H1 (cell line): ENCODE measurements around the gene ELMO1. TPM values are rescaled to one million over a fixed set of nuclear protein-coding genes. Genes with fewer than 3 reads are reported as not detected.

ENCODE experiments used
- CTCF ChIA-PET: fragments of 300-600 bp; sonication (Branson Sonifier 250); formaldehyde crosslinking; loops from one replicate; lab custom pipeline; 2021; ENCODE audit not compliant: partially characterized antibody; lab: Charles Lee
- POLR2A ChIA-PET: fragments of 300-600 bp; sonication (Branson Sonifier 250); formaldehyde crosslinking; loops from one replicate; lab custom pipeline; 2021; ENCODE audit warnings: inconsistent platforms; ENCODE audit not compliant: partially characterized antibody; lab: Charles Lee
- DNase-seq, 2 experiments: peaks; one replicate each; pipeline versions ENCODE4 v3.0.0 to v3.0.0-alpha.2; 2010 to 2022; ENCODE audit warnings: low spot score in 2 of 2, low read depth in 1 of 2, mixed read lengths in 1 of 2
- FAIRE-seq: peaks from 2 replicates; lab custom pipeline; 2011; peaks lifted over from hg19 to GRCh38; lab: Jason Lieb, UNC
- H2AFZ ChIP-seq: 2 replicates; pipeline ENCODE4 v1.8.1; 2012; ENCODE audit warnings: low read length, inconsistent platforms
- H2AK5ac ChIP-seq: 2 replicates; pipeline ENCODE4 v1.6.1; 2013; ENCODE audit warnings: low read depth, low read length
- H2BK120ac ChIP-seq: replicated peaks from 2 replicates; pipeline ENCODE3; 2013; ENCODE audit warnings: low read depth, low read length, inconsistent platforms
- H2BK12ac ChIP-seq: 2 replicates; pipeline ENCODE4 v1.6.1; 2013; ENCODE audit warnings: low read depth, low read length
- H2BK15ac ChIP-seq: 2 replicates; pipeline ENCODE4 v1.6.1; 2013; ENCODE audit warnings: low read length
- H2BK20ac ChIP-seq: 2 replicates; pipeline ENCODE4 v1.6.1; 2013; ENCODE audit warnings: low read length
- H2BK5ac ChIP-seq: 2 replicates; pipeline ENCODE4 v1.6.1; 2013; ENCODE audit warnings: low read depth, low read length
- H3K14ac ChIP-seq: 2 replicates; pipeline ENCODE4 v1.6.1; 2013; ENCODE audit warnings: inconsistent platforms; ENCODE audit not compliant: insufficient read length
- H3K18ac ChIP-seq: 2 replicates; pipeline ENCODE4 v1.6.1; 2013; ENCODE audit warnings: low read length; ENCODE audit errors: extremely low read depth
- H3K23ac ChIP-seq: 2 replicates; pipeline ENCODE4 v1.6.1; 2013; ENCODE audit warnings: inconsistent platforms; ENCODE audit not compliant: insufficient read length
- H3K23me2 ChIP-seq: 2 replicates; pipeline ENCODE4 v1.6.1; 2013; ENCODE audit warnings: low read depth, low read length
- H3K27ac ChIP-seq: 2 replicates; pipeline ENCODE4 v1.6.1; 2011; ENCODE audit warnings: low read depth, low read length, inconsistent platforms
- H3K27me3 ChIP-seq, 4 experiments: replicated peaks in 1 of 4; 1 replicate in 1 of 4; 2 replicates in 3 of 4; pipeline versions ENCODE4 v1.6.1 to v1.8.1; 2011 to 2013; ENCODE audit warnings: low read length in 3 of 4, mild to moderate bottlenecking in 3 of 4, inconsistent platforms in 2 of 4, mixed read lengths in 2 of 4, moderate library complexity in 1 of 4; ENCODE audit not compliant: control insufficient read depth in 3 of 4, insufficient read depth in 3 of 4; ENCODE audit errors: extremely low read depth in 1 of 4
- H3K36me3 ChIP-seq, 4 experiments: 2 replicates each; pipeline versions ENCODE4 v1.6.1 to v1.8.1; 2011 to 2013; ENCODE audit warnings: mild to moderate bottlenecking in 4 of 4, low read length in 3 of 4, moderate library complexity in 2 of 4, control low read depth in 1 of 4, inconsistent platforms in 1 of 4; ENCODE audit not compliant: insufficient read depth in 4 of 4, control insufficient read depth in 2 of 4
- H3K4ac ChIP-seq: replicated peaks from 2 replicates; pipeline ENCODE3; 2013; ENCODE audit warnings: low read length, low read depth, mixed read lengths, inconsistent platforms; ENCODE audit not compliant: insufficient read length
- H3K4me1 ChIP-seq, 4 experiments: replicated peaks in 1 of 4; 1 replicate in 1 of 4; 2 replicates in 3 of 4; pipeline versions ENCODE4 v1.6.1 to v1.8.1; 2011 to 2013; ENCODE audit warnings: low read length in 3 of 4, inconsistent platforms in 2 of 4, mixed read lengths in 1 of 4; ENCODE audit not compliant: insufficient read depth in 4 of 4, control insufficient read depth in 3 of 4
- H3K4me2 ChIP-seq, 2 experiments: 2 replicates each; pipeline versions ENCODE4 v1.6.1 to v1.8.1; 2011 to 2013; ENCODE audit warnings: low read depth in 2 of 2, low read length in 2 of 2, control low read depth in 1 of 2, inconsistent platforms in 1 of 2, mild to moderate bottlenecking in 1 of 2; ENCODE audit not compliant: insufficient read depth in 1 of 2
- H3K4me3 ChIP-seq, 4 experiments: fragments of 200-600, 300-600 bp in 1 of 4; sonication (generic), shearing (Covaris generic), sonication (Bioruptor Twin) in 1 of 4; 2 replicates each; pipeline versions ENCODE4 v1.5.1 to v1.8.1; 2011 to 2016; ENCODE audit warnings: low read length in 4 of 4, low read depth in 3 of 4, control low read depth in 2 of 4, inconsistent platforms in 2 of 4, mild to moderate bottlenecking in 2 of 4, mixed read lengths in 1 of 4, moderate library complexity in 1 of 4; ENCODE audit not compliant: insufficient read depth in 2 of 4; ENCODE audit errors: extremely low read depth in 1 of 4
- H3K56ac ChIP-seq: replicated peaks from 2 replicates; pipeline ENCODE3; 2013; ENCODE audit warnings: low read depth, mild to moderate bottlenecking, mixed read lengths, low read length, inconsistent platforms; ENCODE audit not compliant: insufficient read length
- H3K79me1 ChIP-seq: 2 replicates; pipeline ENCODE4 v1.6.1; 2013; ENCODE audit warnings: low read depth, low read length, control low read depth
- H3K79me2 ChIP-seq, 2 experiments: 2 replicates each; pipeline versions ENCODE4 v1.6.1 to v1.8.1; 2012 to 2013; ENCODE audit warnings: low read length in 2 of 2, mild to moderate bottlenecking in 2 of 2, inconsistent platforms in 1 of 2; ENCODE audit not compliant: insufficient read depth in 2 of 2, control insufficient read depth in 1 of 2
- H3K9ac ChIP-seq, 4 experiments: replicated peaks in 1 of 4; 1 replicate in 1 of 4; 2 replicates in 3 of 4; pipeline versions ENCODE4 v1.6.1 to v1.8.1; 2011 to 2013; ENCODE audit warnings: low read depth in 3 of 4, low read length in 3 of 4, control low read depth in 2 of 4, mild to moderate bottlenecking in 2 of 4, moderate library complexity in 2 of 4, inconsistent platforms in 1 of 4; ENCODE audit errors: extremely low read depth in 1 of 4
- H3K9me3 ChIP-seq, 2 experiments: 2 replicates each; pipeline versions ENCODE4 v1.6.1 to v1.8.1; 2012 to 2013; ENCODE audit warnings: mild to moderate bottlenecking in 2 of 2, moderate library complexity in 2 of 2, control low read depth in 1 of 2, inconsistent platforms in 1 of 2, low read depth in 1 of 2, low read length in 1 of 2, mixed read lengths in 1 of 2; ENCODE audit not compliant: insufficient read depth in 2 of 2
- H4K20me1 ChIP-seq, 2 experiments: replicated peaks in 1 of 2; 2 replicates each; pipeline versions ENCODE3 to v1.8.1; 2011 to 2013; ENCODE audit warnings: inconsistent platforms in 2 of 2, low read length in 2 of 2, mild to moderate bottlenecking in 1 of 2; ENCODE audit not compliant: insufficient read depth in 2 of 2, control insufficient read depth in 1 of 2
- H4K5ac ChIP-seq: 2 replicates; pipeline ENCODE4 v1.6.1; 2013; ENCODE audit warnings: low read length, low read depth, mixed read lengths, inconsistent platforms; ENCODE audit not compliant: insufficient read length
- H4K8ac ChIP-seq: 2 replicates; pipeline ENCODE4 v1.8.0; 2013; ENCODE audit warnings: mild to moderate bottlenecking, moderate library complexity, low read length, inconsistent platforms; ENCODE audit not compliant: insufficient read depth; ENCODE audit errors: extremely low read depth
- H4K91ac ChIP-seq: replicated peaks from 2 replicates; pipeline ENCODE3; 2013; ENCODE audit warnings: low read length, mixed read lengths, inconsistent platforms; ENCODE audit not compliant: insufficient read length
- CTCF ChIP-seq, 3 experiments: IDR thresholded peaks; 1 replicate in 2 of 3; 2 replicates in 1 of 3; pipeline versions ENCODE4 v1.5.1 to v1.6.1; 2011; ENCODE audit warnings: low read length in 3 of 3, mild to moderate bottlenecking in 3 of 3, inconsistent platforms in 2 of 3, low read depth in 1 of 3, moderate library complexity in 1 of 3; ENCODE audit not compliant: insufficient read depth in 1 of 3; ENCODE audit errors: control extremely low read depth in 1 of 3
- E2F6 ChIP-seq: IDR thresholded peaks from 2 replicates; pipeline ENCODE4 v1.6.1; 2012; ENCODE audit warnings: inconsistent platforms
- EP300 ChIP-seq, 2 experiments: IDR thresholded peaks; 1 replicate in 1 of 2; 2 replicates in 1 of 2; pipeline ENCODE4 v1.6.1; 2011 to 2012; ENCODE audit warnings: low read depth in 2 of 2, low read length in 2 of 2, mild to moderate bottlenecking in 2 of 2, borderline replicate concordance in 1 of 2, inconsistent platforms in 1 of 2, moderate library complexity in 1 of 2
- FOSL1 ChIP-seq: IDR thresholded peaks from 2 replicates; pipeline ENCODE4 v1.6.1; 2011; ENCODE audit warnings: mild to moderate bottlenecking, low read depth, low read length, moderate library complexity; ENCODE audit not compliant: insufficient read depth
- POU5F1 ChIP-seq: IDR thresholded peaks from 2 replicates; pipeline ENCODE4 v1.6.1; 2011; ENCODE audit warnings: low read depth, mild to moderate bottlenecking, low read length, moderate library complexity
- SIX5 ChIP-seq: IDR thresholded peaks from 2 replicates; pipeline ENCODE4 v1.6.1; 2011; ENCODE audit warnings: mild to moderate bottlenecking, low read depth, low read length
- TAF1 ChIP-seq: IDR thresholded peaks from 2 replicates; pipeline ENCODE4 v1.6.1; 2011; ENCODE audit warnings: mild to moderate bottlenecking, low read depth, low read length
- WGBS, 2 experiments: shearing (Covaris generic) in 1 of 2; methylation state at CpG; one replicate each; pipeline versions ENCODE4 v1.1.6 to v1.1.7; 2013 to 2015; ENCODE audit warnings: low lambda C conversion rate in 2 of 2, mixed read lengths in 2 of 2, inconsistent platforms in 1 of 2, low coverage in 1 of 2, missing lambda C conversion rate in 1 of 2; ENCODE audit not compliant: insufficient replicate concordance in 2 of 2, insufficient coverage in 1 of 2, insufficient read length in 1 of 2; ENCODE audit errors: extremely low coverage in 1 of 2, missing lambda C conversion rate in 1 of 2; 5-methylcytosine and 5-hydroxymethylcytosine counted together
- polyA plus RNA-seq, 7 experiments: library from polyadenylated mRNA; depleted of rRNA in 3 of 7; stranded (reverse) in 5 of 7; unstranded in 2 of 7; fragments of >200 nt in 5 of 7; fragments of 200-250 nt in 2 of 7; gene quantifications; 1 replicate in 5 of 7; 2 replicates in 1 of 7; 4 replicates in 1 of 7; pipeline versions ENCODE4 v1.2.1 to v1.2.3, GENCODE V29; 2011 to 2013; ENCODE audit warnings: missing spikeins in 2 of 7, mixed read lengths in 2 of 7
- total RNA-seq: library from RNA; stranded (reverse); fragmentation: NEBNext Ultra II Directional; extraction: Animal tissue kit (Norgen Biotek cat#: 25700); gene quantifications from 2 replicates; pipeline ENCODE4 v1.2.1, GENCODE V29; 2021

The ELMO1 gene
- total and polyA plus RNA-seq, 2 of the 8 experiments (the other 6 are each of a cell fraction or from before 2014, with no cell fraction given) = 18.4 to 21.0 TPM

- Histone ChIP-seq H3K27me3 (no peaks in the 10 kb centered on the region), H2BK12ac (no peak overlapping the region), H3K36me3 (no peaks in the 10 kb centered on the region), H3K9ac (no peak overlapping the region), H3K23me2 (no peaks in the 10 kb centered on the region), H3K14ac (no peak overlapping the region), H3K79me2 (no peaks in the 10 kb centered on the region), H3K79me1 (no peaks in the 10 kb centered on the region), H2BK20ac (no peak overlapping the region), H2BK15ac (no peak overlapping the region), H3K18ac (no peak overlapping the region), H3K27ac (no peak overlapping the region), H4K8ac (no peak overlapping the region), H2AFZ (no peak overlapping the region), H4K20me1 (no peaks in the 10 kb centered on the region), H3K56ac (no peak overlapping the region), H3K4me3 (no peak overlapping the region), H3K4me1 (no peaks in the 10 kb centered on the region), H3K23ac (no peak overlapping the region), H2BK120ac (no peak overlapping the region), H2BK5ac (no peak overlapping the region), H3K9me3 (no peaks in the 10 kb centered on the region), H3K4me2 (no peak overlapping the region), H2AK5ac (no peak overlapping the region), H4K91ac (no peak overlapping the region), H3K4ac (no peak overlapping the region), H4K5ac (no peak overlapping the region)
- ChIA-PET POLR2A (no interaction called here), CTCF (interaction anchor here (1.4 kb wide), 1 partner anchor 312 kb away, joined by 4 read pairs; no protein-coding TSS in a partner anchor)
- DNase-seq (no peak), FAIRE-seq (no peak)
- WGBS, 2 experiments = 77% methylated on average over 2 of the region's 2 CpGs; no CpG with 5 or more reads in 1 of the 2 experiments
- TF ChIP-seq E2F6 (no peak), EP300 (IDR thresholded peaks at IDR 0.05; ENCODE audit: borderline replicate concordance in 1 of 2, low read depth in 2 of 2, low read length in 2 of 2) (no peak), FOSL1 (no peak), SIX5 (no peak), POU5F1 (no peak), CTCF (IDR thresholded peaks at IDR 0.05; ENCODE audit: control extremely low read depth in 1 of 3, insufficient read depth in 1 of 3, low read depth in 1 of 3, low read length in 3 of 3) (no peak), TAF1 (no peak)
Measured at GRCh38 chr7:36887969-36888368, 560.7 kb downstream of the ELMO1 start.
